ENCODE data around the gene ALG5. TPM values are rescaled to one million over a fixed set of nuclear protein-coding genes. Genes with fewer than 3 reads are reported as not detected.

ALG5 gene
- total and polyA plus RNA-seq, 2 of the 4 experiments (the other 2 are of a cell fraction): 19.4 to 21.9 TPM

DNA sequence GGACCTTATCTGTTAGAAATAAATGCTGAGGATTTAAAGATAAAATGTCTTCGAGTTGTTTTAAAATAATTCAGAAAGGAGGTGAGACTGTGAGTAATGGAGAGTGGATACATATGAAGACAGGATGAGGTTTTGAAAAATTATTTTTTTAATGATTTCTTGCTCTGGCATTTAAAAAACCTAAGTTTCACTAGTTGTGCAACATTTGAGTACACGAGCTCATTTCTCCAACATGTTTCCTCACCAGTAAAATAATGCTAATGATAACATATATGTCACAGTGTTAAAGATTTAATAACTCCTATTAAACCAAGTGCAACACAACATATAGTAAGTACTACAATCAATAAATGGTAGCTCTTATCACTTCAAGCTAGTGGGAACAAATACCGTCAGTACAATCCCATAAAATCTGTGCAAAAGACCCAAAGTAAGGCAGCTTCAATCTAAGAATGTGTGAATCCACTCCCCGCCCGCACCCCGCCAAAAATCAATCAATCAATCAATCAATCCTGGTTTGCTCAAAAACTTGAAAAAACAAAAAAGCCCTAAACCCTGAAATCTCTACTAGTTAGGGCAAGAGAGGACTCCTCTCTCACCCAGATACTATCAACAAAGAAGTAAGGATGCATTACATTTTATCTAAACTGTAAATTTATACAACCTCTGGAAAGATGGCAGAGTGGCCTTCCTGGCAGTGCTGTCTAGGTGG is 1.3 kb downstream of the ALG5 start:
- dilution Hi-C loops (cut with HindIII; ENCODE audit: low sequenced_read_pairs, unreplicated experiment): loop anchor here (25.0 kb wide), 1 partner anchor 136 kb away; no protein-coding TSS in a partner anchor
- ChIA-PET CTCF (no interaction called here), POLR2A (ENCODE audit: unreplicated experiment) (no interaction called here)
- Histone ChIP-seq H2BK120ac (ENCODE audit: low read depth, low read length) (no peak overlapping the region), H3K4me2 (ENCODE audit: low read depth, low read length) (peak overlapping the region; percentile 100), H3K14ac (replicated peaks; ENCODE audit: low read depth, low read length) (peak overlapping the region; percentile 70), H3K9me1 (ENCODE audit: insufficient read depth, low read length) (0 out of 2 replicates have a peak, but pooled peaks cover 2% of the 10 kb centered on the region), H3K79me1 (ENCODE audit: low read depth in 1 of 2, low read length in 2 of 2) (peaks cover 14 to 45% of the 10 kb centered on the region in 2 experiments), H3K27ac (ENCODE audit: insufficient read depth, low read length) (peak overlapping the region; percentile 89), H2AK9ac (replicated peaks; ENCODE audit: low read depth, low read length, poor library complexity) (no peak overlapping the region), H3K23ac (ENCODE audit: low read depth, low read length) (peak overlapping the region; percentile 84), H4K20me1 (ENCODE audit: insufficient read depth, low read length) (no peaks in the 10 kb centered on the region), H2AK5ac (ENCODE audit: low read depth, low read length) (peak overlapping the region; percentile 5; the same call in 1 of the 2 replicates), H2BK5ac (ENCODE audit: low read depth, low read length, poor library complexity, severe bottlenecking) (peak overlapping the region; percentile 56), H3K18ac (ENCODE audit: low read depth, low read length) (no peak overlapping the region), H4K8ac (ENCODE audit: low read depth in 2 of 2, low read length in 2 of 2) (peak overlapping the region; percentile 9 to 84; a peak in 1 of 4 replicates), H2BK15ac (ENCODE audit: low read depth, low read length) (no peak overlapping the region), H3K27me3 (ENCODE audit: control insufficient read depth, insufficient read depth, low read length) (no peaks in the 10 kb centered on the region), H2AFZ (replicated peaks; ENCODE audit: low read length, poor library complexity) (no peak overlapping the region), H3K56ac (ENCODE audit: extremely low read depth, insufficient read depth, low read length) (peak overlapping the region; percentile 15; the same call in 1 of the 2 replicates), H4K5ac (ENCODE audit: low read depth, low read length) (peak overlapping the region; percentile 78; the same call in 1 of the 2 replicates), H2BK20ac (ENCODE audit: low read depth, low read length) (no peak overlapping the region), H4K91ac (ENCODE audit: insufficient read depth, low read depth, low read length) (0 out of 2 replicates have a peak overlapping the region, but pooled peaks have one; percentile 48), H3K9me3 (ENCODE audit: control insufficient read depth, insufficient read depth, low read length) (no peaks in the 10 kb centered on the region), H3K9ac (ENCODE audit: low read depth, low read length) (peak overlapping the region; percentile 88), H3K4me1 (ENCODE audit: control insufficient read depth, insufficient read depth, low read length) (no peaks in the 10 kb centered on the region; the same call in none of the 2 replicates), H3K4ac (ENCODE audit: low read depth, low read length) (peak overlapping the region; percentile 78), H3K36me3 (ENCODE audit: control insufficient read depth, insufficient read depth, low read length) (peaks cover 8% of the 10 kb centered on the region), H3K4me3 (ENCODE audit: insufficient read depth, low read depth, low read length) (peak overlapping the region; percentile 71)
- in situ Hi-C loops (cut with MboI; ENCODE audit: low sequenced_read_pairs): loop anchor here (10.0 to 25.0 kb wide), 2 partner anchors 573 to 661 kb away; partner anchors contain the start of gene SPART
- intact Hi-C loops (cut with micrococcal nuclease): loop anchor here (10.0 kb wide), 2 partner anchors 653 to 1023 kb away; partner anchors contain the start of gene SPART
- TF ChIP-seq CEBPB (IDR thresholded peaks at IDR 0.05; ENCODE audit: low read depth, low read length): peak; percentile 92
- TF ChIP-seq, protein P1, sequence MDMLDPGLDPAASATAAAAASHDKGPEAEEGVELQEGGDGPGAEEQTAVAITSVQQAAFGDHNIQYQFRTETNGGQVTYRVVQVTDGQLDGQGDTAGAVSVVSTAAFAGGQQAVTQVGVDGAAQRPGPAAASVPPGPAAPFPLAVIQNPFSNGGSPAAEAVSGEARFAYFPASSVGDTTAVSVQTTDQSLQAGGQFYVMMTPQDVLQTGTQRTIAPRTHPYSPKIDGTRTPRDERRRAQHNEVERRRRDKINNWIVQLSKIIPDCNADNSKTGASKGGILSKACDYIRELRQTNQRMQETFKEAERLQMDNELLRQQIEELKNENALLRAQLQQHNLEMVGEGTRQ (IDR thresholded peaks at IDR 0.05; ENCODE audit: low read depth, low read length): no peak
- WGBS, 2 experiments (ENCODE audit: extremely low coverage in 2 of 2, insufficient read length in 1 of 2): no CpG with 5 or more reads among the region's 6 CpGs
- no peak for ATAC-seq (ENCODE audit: low read depth)
- peak; percentile 23 for DNase-seq
- TSS peak; percentile 12 for BruUV-seq (replicated peaks)

All from IMR-90 (cell line).